ENCODE data around the gene KCNQ1. TPM values are rescaled to one million over a fixed set of nuclear protein-coding genes. Genes with fewer than 3 reads are reported as not detected.
A peak's percentile ranks its signal among the peaks of the same experiment; 100 is the strongest.

Gene KCNQ1
- total RNA-seq, 2 donors from 2014 or later = 51.4 to 55.8 TPM

- Histone ChIP-seq H3K27me3 (no peaks in the 10 kb centered on the region), H3K4me3 (no peak overlapping the region), H3K4me1 (no peaks in the 10 kb centered on the region), H3K27ac (no peak overlapping the region), H3K36me3 (no peaks in the 10 kb centered on the region), H3K9me3 (no peaks in the 10 kb centered on the region), H3K9ac (ENCODE audit: low read depth in 2 of 2, low read length in 2 of 2) (no peak overlapping the region)
- no peak for DNase-seq
- intact Hi-C loops (cut with DNase I) = no loop called here
- TF ChIP-seq, protein P1, sequence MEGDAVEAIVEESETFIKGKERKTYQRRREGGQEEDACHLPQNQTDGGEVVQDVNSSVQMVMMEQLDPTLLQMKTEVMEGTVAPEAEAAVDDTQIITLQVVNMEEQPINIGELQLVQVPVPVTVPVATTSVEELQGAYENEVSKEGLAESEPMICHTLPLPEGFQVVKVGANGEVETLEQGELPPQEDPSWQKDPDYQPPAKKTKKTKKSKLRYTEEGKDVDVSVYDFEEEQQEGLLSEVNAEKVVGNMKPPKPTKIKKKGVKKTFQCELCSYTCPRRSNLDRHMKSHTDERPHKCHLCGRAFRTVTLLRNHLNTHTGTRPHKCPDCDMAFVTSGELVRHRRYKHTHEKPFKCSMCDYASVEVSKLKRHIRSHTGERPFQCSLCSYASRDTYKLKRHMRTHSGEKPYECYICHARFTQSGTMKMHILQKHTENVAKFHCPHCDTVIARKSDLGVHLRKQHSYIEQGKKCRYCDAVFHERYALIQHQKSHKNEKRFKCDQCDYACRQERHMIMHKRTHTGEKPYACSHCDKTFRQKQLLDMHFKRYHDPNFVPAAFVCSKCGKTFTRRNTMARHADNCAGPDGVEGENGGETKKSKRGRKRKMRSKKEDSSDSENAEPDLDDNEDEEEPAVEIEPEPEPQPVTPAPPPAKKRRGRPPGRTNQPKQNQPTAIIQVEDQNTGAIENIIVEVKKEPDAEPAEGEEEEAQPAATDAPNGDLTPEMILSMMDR (IDR thresholded peaks at IDR 0.05) = no peak
These were observed 373.2 kb downstream of the KCNQ1 start for GRCh38 chr11:2818021-2818420.

DNA sequence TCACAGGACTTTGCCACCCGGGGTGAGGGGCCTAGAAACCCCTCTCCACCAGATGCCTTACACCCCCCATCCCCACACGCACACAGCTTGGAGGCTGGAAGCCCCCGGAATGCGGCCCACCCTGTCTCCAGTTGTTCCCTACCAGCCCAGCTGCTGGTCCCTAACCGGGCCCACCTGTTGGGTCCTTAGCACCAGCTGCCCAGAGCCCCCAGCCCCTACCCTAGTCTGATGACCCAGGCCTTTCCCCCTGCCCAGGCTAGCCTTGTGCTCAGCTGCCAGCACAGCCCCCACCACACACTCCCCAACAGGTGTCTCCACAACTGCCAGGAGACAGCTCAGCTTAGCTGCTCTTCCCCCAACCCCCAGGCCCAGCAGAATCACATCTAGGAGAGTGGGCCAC lies 373.7 kb downstream of the KCNQ1 start:
- no peak overlapping the region for H3K9ac ChIP-seq (ENCODE audit: low read depth in 2 of 2, low read length in 2 of 2)
- no peaks in the 10 kb centered on the region for H3K36me3 ChIP-seq
- H3K9me3 ChIP-seq = no peaks in the 10 kb centered on the region
- no peaks in the 10 kb centered on the region for H3K4me1 ChIP-seq
- intact Hi-C loops (cut with DNase I) = no loop called here
- no peak overlapping the region for H3K27ac ChIP-seq
- no peak for DNase-seq
- H3K4me3 ChIP-seq = no peak overlapping the region
- H3K27me3 ChIP-seq = no peaks in the 10 kb centered on the region
- TF ChIP-seq, protein P1 (IDR thresholded peaks at IDR 0.05) = no peak

GRCh38 chr11:2819316-2819715 lies 374.5 kb downstream of the KCNQ1 start:
- Histone ChIP-seq H3K36me3 (no peaks in the 10 kb centered on the region), H3K9me3 (no peaks in the 10 kb centered on the region), H3K27me3 (no peaks in the 10 kb centered on the region), H3K27ac (no peak overlapping the region), H3K4me3 (no peak overlapping the region), H3K4me1 (no peaks in the 10 kb centered on the region), H3K9ac (ENCODE audit: low read depth in 2 of 2, low read length in 2 of 2) (no peak overlapping the region)
- DNase-seq = no peak
- intact Hi-C loops (cut with DNase I) = no loop called here
- TF ChIP-seq, protein P1 (IDR thresholded peaks at IDR 0.05) = no peak

DNA sequence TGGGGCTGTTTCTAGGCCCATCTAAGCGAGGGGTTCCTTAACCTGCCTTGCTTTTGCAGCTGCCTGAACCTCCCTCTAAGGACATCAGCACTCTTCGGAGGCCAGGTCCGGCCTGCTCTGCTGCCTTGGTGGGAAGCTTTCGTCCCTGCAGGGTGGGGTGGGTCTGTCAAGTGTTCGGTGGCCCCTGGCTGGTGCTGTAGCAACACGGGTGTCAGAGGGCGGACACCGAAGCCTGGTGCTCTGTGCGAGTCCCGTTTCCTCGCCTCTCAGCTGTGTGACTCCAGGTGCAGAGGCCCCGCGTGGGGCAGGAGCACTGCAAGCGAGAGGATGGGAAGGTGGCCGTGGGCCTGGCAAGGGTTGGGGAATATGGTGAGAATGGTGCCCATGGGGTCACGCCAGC lies 376.2 kb downstream of the KCNQ1 start:
- Histone ChIP-seq H3K4me1 (no peaks in the 10 kb centered on the region), H3K4me3 (no peak overlapping the region), H3K27me3 (no peaks in the 10 kb centered on the region), H3K27ac (no peak overlapping the region), H3K9ac (ENCODE audit: low read depth in 2 of 2, low read length in 2 of 2) (no peak overlapping the region), H3K9me3 (no peaks in the 10 kb centered on the region), H3K36me3 (no peaks in the 10 kb centered on the region)
- TF ChIP-seq, protein P1 (IDR thresholded peaks at IDR 0.05) = no peak
- intact Hi-C loops (cut with DNase I) = no loop called here
- no peak for DNase-seq

DNA sequence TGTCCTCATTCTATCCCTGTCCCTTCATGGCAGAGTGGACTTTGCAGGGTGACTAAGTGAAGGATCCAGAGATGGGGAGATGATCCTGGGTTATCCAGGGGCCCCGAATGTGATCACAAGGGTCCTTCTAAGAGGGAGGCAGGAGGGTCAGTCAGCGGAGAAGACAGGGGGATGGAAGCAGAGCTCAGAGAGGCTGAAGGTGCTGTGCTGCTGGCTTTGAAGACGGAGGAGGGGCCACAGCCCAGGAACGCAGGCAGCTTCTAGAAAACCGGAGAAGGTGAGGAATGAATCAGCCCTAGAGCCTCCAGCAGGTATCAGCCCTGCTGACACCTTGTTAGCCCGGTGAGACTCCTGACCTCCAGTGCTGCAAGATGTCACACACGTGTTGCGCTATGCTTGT lies 377.1 kb downstream of the KCNQ1 start:
- intact Hi-C loops (cut with DNase I) = no loop called here
- H3K9ac ChIP-seq (ENCODE audit: low read depth in 2 of 2, low read length in 2 of 2) = no peak overlapping the region
- no peaks in the 10 kb centered on the region for H3K4me1 ChIP-seq
- no peak for DNase-seq
- no peaks in the 10 kb centered on the region for H3K9me3 ChIP-seq
- H3K27me3 ChIP-seq = no peaks in the 10 kb centered on the region
- no peak overlapping the region for H3K27ac ChIP-seq
- no peaks in the 10 kb centered on the region for H3K36me3 ChIP-seq
- H3K4me3 ChIP-seq = no peak overlapping the region
- TF ChIP-seq, protein P1 (IDR thresholded peaks at IDR 0.05) = no peak

GRCh38 chr11:2824851-2825250 lies 380.0 kb downstream of the KCNQ1 start:
- H3K27me3 ChIP-seq = no peaks in the 10 kb centered on the region
- no peak overlapping the region for H3K4me3 ChIP-seq
- peak overlapping the region; percentile 66 for H3K27ac ChIP-seq
- no peak overlapping the region for H3K9ac ChIP-seq (ENCODE audit: low read depth in 2 of 2, low read length in 2 of 2)
- intact Hi-C loops (cut with DNase I) = no loop called here
- H3K4me1 ChIP-seq = no peaks in the 10 kb centered on the region
- TF ChIP-seq, protein P1 (IDR thresholded peaks at IDR 0.05) = no peak
- H3K9me3 ChIP-seq = no peaks in the 10 kb centered on the region
- no peak for DNase-seq
- no peaks in the 10 kb centered on the region for H3K36me3 ChIP-seq
